Gastrocnemius medialis (tissue), 4 donors: ENCODE measurements around the gene KCNK16. TPM values are rescaled to one million over a fixed set of nuclear protein-coding genes. Genes with fewer than 3 reads are reported as not detected.

ENCODE experiments used
- ATAC-seq, 2 donors: fragments of 150-250 bp; one replicate each; pipeline ENCODE4 v1.9.1; 2016
- DNase-seq, 2 donors: peaks; one replicate each; pipeline ENCODE4 v3.0.0-alpha.2; 2019
- H3K27ac ChIP-seq, 4 donors: fragments of 200-600 bp; sonication (generic); 1 replicate in 1 of 4; 2 replicates in 3 of 4; pipeline ENCODE4 v1.5.1; 2016 to 2018; ENCODE audit warnings: mild to moderate bottlenecking in 2 of 4, moderate library complexity in 1 of 4
- H3K27me3 ChIP-seq, 3 donors: fragments of 200-600 bp; sonication (generic) in 2 of 3; 1 replicate in 1 of 3; 2 replicates in 2 of 3; pipeline versions ENCODE4 v1.5.1 to v1.6.0; 2016 to 2019; ENCODE audit warnings: mild to moderate bottlenecking in 1 of 3, moderate library complexity in 1 of 3
- H3K36me3 ChIP-seq, 2 donors: fragments of 200-600 bp; sonication (generic) in 1 of 2; one replicate each; pipeline ENCODE4 v1.5.1; 2017 to 2018
- H3K4me1 ChIP-seq, 2 donors: fragments of 200-600 bp; sonication (generic) in 1 of 2; one replicate each; pipeline ENCODE4 v1.5.1; 2016 to 2017; ENCODE audit warnings: mild to moderate bottlenecking in 2 of 2
- H3K4me3 ChIP-seq, 4 donors: fragments of 200-600 bp; sonication (generic) in 3 of 4; 1 replicate in 1 of 4; 2 replicates in 3 of 4; pipeline ENCODE4 v1.5.1; 2016 to 2019; ENCODE audit warnings: mild to moderate bottlenecking in 2 of 4
- H3K9me3 ChIP-seq, 3 donors: fragments of 200-600 bp; sonication (generic) in 2 of 3; 1 replicate in 1 of 3; 2 replicates in 2 of 3; pipeline ENCODE4 v1.5.1; 2016 to 2019
- POLR2A ChIP-seq, 2 donors: fragments of 450-650 bp; IDR thresholded peaks; one replicate each; pipeline ENCODE4 v1.6.1; 2017; ENCODE audit warnings: antibody characterized with exemption in 2 of 2, mild to moderate bottlenecking in 2 of 2, moderate library complexity in 2 of 2
- in situ Hi-C, 4 donors: fragments of 200-750 bp; cut with MboI; loops; one replicate each; pipeline versions ENCODE4 v1.15.0 to v1.8.0; 2017; ENCODE audit warnings: low sequenced_read_pairs in 4 of 4
- intact Hi-C: fragments of 100-400 bp; cut with DNase I; formaldehyde crosslinking; loops from one replicate; pipeline ENCODE4 v1.15.1; 2023; ENCODE audit warnings: low total_unique reads
- total RNA-seq, 4 donors: library from RNA; depleted of rRNA; stranded (reverse); fragments of >200 nt; gene quantifications; one replicate each; pipeline versions ENCODE4 v1.1.0 to v1.2.3, GENCODE V29; 2016
- TF ChIP-seq, protein P1 (sequence below), 5 experiments: fragments of 450-650 bp in 3 of 5; fragments of 200-600 bp in 2 of 5; sonication (generic) in 2 of 5; IDR thresholded peaks in 4 of 5; conservative IDR thresholded peaks in 1 of 5; 1 replicate in 4 of 5; 2 replicates in 1 of 5; pipeline ENCODE4 v1.5.1; 2016 to 2019; ENCODE audit warnings: antibody characterized with exemption in 5 of 5, mild to moderate bottlenecking in 3 of 5, moderate library complexity in 3 of 5

The KCNK16 gene
- total RNA-seq, 4 donors from 2014 or later, result not detected

DNA sequence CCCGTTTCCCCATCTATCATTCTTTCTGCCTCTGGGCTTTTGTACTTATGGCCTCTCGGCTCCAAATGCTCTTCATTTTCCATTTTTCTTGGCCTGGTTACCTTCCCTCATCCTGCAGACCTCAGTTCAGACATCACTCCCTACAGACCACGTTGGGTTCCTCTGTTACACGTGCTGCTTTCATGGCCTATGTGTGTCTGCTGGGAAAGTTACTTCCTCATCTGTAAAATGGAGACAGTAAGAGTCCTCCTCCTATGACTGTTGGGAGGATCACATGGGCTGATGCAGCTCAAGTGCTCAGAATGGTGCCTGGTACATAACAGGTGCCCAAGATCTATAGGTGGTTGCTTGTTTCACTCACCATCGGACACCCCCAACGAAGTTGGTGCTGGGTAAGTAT, 21.8 kb downstream of the KCNK16 start:
- Histone ChIP-seq H3K9me3 (no peaks in the 10 kb centered on the region), H3K36me3 (no peaks in the 10 kb centered on the region), H3K27ac (no peak overlapping the region), H3K4me3 (no peak overlapping the region), H3K27me3 (peaks cover 0 to 7% (median 0%) of the 10 kb centered on the region in 3 donors), H3K4me1 (peaks cover 0 to 4% of the 10 kb centered on the region in 2 donors)
- TF ChIP-seq POLR2A (IDR thresholded peaks at IDR 0.05), result no peak
- TF ChIP-seq, protein P1, sequence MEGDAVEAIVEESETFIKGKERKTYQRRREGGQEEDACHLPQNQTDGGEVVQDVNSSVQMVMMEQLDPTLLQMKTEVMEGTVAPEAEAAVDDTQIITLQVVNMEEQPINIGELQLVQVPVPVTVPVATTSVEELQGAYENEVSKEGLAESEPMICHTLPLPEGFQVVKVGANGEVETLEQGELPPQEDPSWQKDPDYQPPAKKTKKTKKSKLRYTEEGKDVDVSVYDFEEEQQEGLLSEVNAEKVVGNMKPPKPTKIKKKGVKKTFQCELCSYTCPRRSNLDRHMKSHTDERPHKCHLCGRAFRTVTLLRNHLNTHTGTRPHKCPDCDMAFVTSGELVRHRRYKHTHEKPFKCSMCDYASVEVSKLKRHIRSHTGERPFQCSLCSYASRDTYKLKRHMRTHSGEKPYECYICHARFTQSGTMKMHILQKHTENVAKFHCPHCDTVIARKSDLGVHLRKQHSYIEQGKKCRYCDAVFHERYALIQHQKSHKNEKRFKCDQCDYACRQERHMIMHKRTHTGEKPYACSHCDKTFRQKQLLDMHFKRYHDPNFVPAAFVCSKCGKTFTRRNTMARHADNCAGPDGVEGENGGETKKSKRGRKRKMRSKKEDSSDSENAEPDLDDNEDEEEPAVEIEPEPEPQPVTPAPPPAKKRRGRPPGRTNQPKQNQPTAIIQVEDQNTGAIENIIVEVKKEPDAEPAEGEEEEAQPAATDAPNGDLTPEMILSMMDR (IDR thresholded peaks at IDR 0.05 in 4 of 5, conservative IDR thresholded peaks at IDR 0.05 in 1 of 5), result no peak
- in situ Hi-C loops (loop anchor here (5.0 to 25.0 kb wide), 6 partner anchors 133 to 438 kb away; no protein-coding TSS in a partner anchor), intact Hi-C loops (loop anchor here (5.0 kb wide), 1 partner anchor 213 kb away; no protein-coding TSS in a partner anchor)
- ATAC-seq, result no peak
- DNase-seq, result no peak

GRCh38 chr6:39298061-39298460, 24.4 kb downstream of the KCNK16 start:
- H3K9me3 ChIP-seq, result no peaks in the 10 kb centered on the region
- peaks cover 0 to 7% (median 0%) of the 10 kb centered on the region in 3 donors for H3K27me3 ChIP-seq
- no peak for TF ChIP-seq POLR2A (IDR thresholded peaks at IDR 0.05)
- TF ChIP-seq, protein P1 (IDR thresholded peaks at IDR 0.05 in 4 of 5, conservative IDR thresholded peaks at IDR 0.05 in 1 of 5), result no peak
- DNase-seq, result peak in 1 of 2 donors; percentile 22
- no peak overlapping the region for H3K27ac ChIP-seq
- ATAC-seq, result no peak
- no peak overlapping the region for H3K4me3 ChIP-seq
- peaks cover 0 to 4% of the 10 kb centered on the region in 2 donors for H3K4me1 ChIP-seq
- in situ Hi-C loops, result no loop called here
- intact Hi-C loops, result no loop called here
- no peaks in the 10 kb centered on the region for H3K36me3 ChIP-seq

DNA sequence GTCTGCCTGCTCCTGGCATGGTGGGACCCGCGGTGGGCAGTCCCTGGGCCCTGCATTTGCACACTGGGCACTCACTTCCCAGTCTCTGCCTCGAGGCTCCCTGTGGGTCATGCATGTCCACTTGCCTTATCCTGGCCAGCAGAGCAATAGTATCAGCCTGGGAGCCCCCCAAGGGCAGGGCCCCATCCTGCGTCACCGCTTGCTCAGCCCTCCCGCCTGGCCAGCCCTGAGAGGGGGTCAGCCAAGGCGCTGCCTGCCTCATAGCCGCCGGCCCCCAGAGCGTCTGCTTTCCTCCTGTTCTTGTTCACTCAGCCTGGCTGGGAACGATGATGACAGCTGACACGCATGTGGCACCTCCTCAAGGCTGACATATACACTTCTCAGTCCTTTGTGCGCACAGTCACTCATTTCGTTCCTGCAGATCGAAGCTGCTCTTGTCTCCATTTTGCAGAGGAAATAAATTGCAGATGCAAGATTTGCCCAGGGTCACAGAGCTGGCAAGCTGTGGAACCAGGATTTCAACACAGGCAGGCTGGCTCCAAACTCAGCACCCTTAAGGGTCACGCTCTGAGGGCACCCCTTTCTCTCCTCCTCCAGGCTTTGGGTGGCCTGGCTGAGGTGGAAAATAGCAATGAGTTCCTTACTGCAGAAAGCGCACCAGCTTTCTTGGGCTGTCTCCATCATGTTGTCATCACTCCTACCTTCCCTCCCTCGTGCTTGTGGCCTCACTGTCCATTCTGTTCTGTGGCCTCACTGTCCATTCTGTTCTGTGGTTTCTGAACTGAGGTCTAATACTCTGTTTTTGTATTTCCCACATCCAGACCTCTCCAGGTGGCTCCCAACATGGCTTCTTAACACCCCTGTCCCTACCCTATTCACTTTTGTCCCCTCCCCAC, 25.5 kb downstream of the KCNK16 start:
- Histone ChIP-seq H3K36me3 (no peaks in the 10 kb centered on the region), H3K27ac (no peak overlapping the region), H3K27me3 (peaks cover 0 to 7% (median 0%) of the 10 kb centered on the region in 3 donors), H3K4me1 (peaks cover 0 to 4% of the 10 kb centered on the region in 2 donors), H3K4me3 (no peak overlapping the region), H3K9me3 (no peaks in the 10 kb centered on the region)
- TF ChIP-seq POLR2A (IDR thresholded peaks at IDR 0.05), result no peak
- TF ChIP-seq, protein P1 (IDR thresholded peaks at IDR 0.05 in 4 of 5, conservative IDR thresholded peaks at IDR 0.05 in 1 of 5), result no peak
- DNase-seq (peak; percentile 8 to 53), ATAC-seq (peak; percentile 41 to 55)
- intact Hi-C loops, result no loop called here
- in situ Hi-C loops, result no loop called here

DNA sequence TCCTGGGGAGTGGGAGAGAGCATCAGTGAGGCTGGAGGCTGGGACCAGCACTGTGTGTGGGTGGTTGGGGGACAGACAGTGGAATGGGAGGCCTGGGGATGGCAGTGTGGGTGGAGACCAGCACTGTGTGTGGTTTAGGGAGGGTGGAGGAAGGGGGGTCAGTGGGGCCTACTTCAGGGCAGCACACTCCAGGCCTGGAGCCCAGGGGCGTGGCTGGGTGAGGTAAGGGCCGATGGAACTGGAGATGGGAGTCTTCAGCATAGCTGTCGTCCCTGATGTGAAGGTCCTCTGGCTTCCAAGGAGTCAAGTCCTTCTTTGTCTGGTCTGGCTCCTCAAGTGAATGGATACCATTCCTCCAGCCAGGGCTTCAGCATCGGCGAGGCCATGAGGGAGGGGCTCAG, 26.9 kb downstream of the KCNK16 start:
- Histone ChIP-seq H3K9me3 (no peaks in the 10 kb centered on the region), H3K4me3 (no peak overlapping the region), H3K27ac (no peak overlapping the region), H3K36me3 (no peaks in the 10 kb centered on the region), H3K27me3 (peaks cover 0 to 4% (median 0%) of the 10 kb centered on the region in 3 donors), H3K4me1 (peaks cover 0 to 4% of the 10 kb centered on the region in 2 donors)
- DNase-seq, result peak in 1 of 2 donors; percentile 28
- intact Hi-C loops (no loop called here), in situ Hi-C loops (no loop called here)
- TF ChIP-seq, protein P1 (IDR thresholded peaks at IDR 0.05 in 4 of 5, conservative IDR thresholded peaks at IDR 0.05 in 1 of 5), result no peak
- TF ChIP-seq POLR2A (IDR thresholded peaks at IDR 0.05), result no peak
- ATAC-seq, result peak in 1 of 2 donors; percentile 19
